ENCODE data around the gene GRIK4. TPM values are rescaled to one million over a fixed set of nuclear protein-coding genes. Genes with fewer than 3 reads are reported as not detected.

The GRIK4 gene
- total and polyA plus RNA-seq, 2 donors (not counting 3 experiments of a cell fraction or from before 2014, with no cell fraction given): 0.81 to 1.6 TPM

DNA sequence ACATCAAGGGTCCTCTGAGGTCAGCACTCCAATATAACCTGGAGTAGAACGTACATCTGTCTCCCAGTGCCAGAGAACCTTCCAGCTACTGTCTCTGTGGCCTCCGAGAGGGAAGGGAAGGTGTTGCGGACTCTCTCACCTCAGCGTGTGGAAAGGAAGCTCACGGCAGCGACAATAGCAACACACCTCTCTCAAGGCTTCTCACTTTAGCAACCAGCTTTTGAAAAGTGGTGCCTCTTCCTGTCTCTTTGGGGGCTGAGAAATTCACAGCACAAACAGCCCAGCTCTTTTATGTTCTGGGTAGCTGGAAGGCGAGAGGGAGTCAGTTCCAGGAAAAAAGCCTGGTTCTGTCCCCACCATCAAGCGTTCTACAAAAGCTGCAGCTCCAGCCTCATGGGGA lies 355.5 kb downstream of the GRIK4 start:
- Histone ChIP-seq H3K9ac (replicated peaks; ENCODE audit: extremely low read depth, insufficient read depth, low read length) (no peak overlapping the region), H3K4me3 (replicated peaks in 1 of 3; ENCODE audit: insufficient read depth in 1 of 3, low read depth in 1 of 3, low read length in 3 of 3) (no peak overlapping the region), H3K9me1 (replicated peaks; ENCODE audit: control insufficient read depth, extremely low read depth, insufficient read depth, low read length) (no peaks in the 10 kb centered on the region), H2AFZ (ENCODE audit: low read depth, low read length) (no peak overlapping the region), H4K20me1 (replicated peaks; ENCODE audit: control insufficient read depth, extremely low read depth, insufficient read depth, low read length) (no peaks in the 10 kb centered on the region), H3K36me3 (ENCODE audit: control insufficient read depth in 2 of 2, extremely low read depth in 1 of 2, insufficient read depth in 2 of 2, low read length in 2 of 2) (no peaks in the 10 kb centered on the region), H3K4me1 (ENCODE audit: control insufficient read depth, extremely low read depth, insufficient read depth, low read length) (no peaks in the 10 kb centered on the region), H3K27ac (ENCODE audit: insufficient read depth, low read depth, low read length) (no peak overlapping the region), H3K9me3 (replicated peaks; ENCODE audit: control insufficient read depth, insufficient read depth, low read length) (no peaks in the 10 kb centered on the region), H3K27me3 (ENCODE audit: control insufficient read depth in 2 of 2, insufficient read depth in 2 of 2, low read length in 2 of 2) (no peaks in the 10 kb centered on the region), H3K79me2 (ENCODE audit: control insufficient read depth, insufficient read depth, low read length) (no peaks in the 10 kb centered on the region), H3K4me2 (ENCODE audit: insufficient read depth, low read length) (no peak overlapping the region)
- intact Hi-C loops (cut with micrococcal nuclease) (no loop called here), dilution Hi-C loops (cut with MboI; ENCODE audit: extremely low pct_ligation_motif_present, low sequenced_read_pairs) (no loop called here)
- CTCF ChIA-PET: interaction anchor here (0.9 kb wide), 1 partner anchor 60 kb away, joined by 3 read pairs; no protein-coding TSS in a partner anchor
- POLR2A ChIA-PET: no interaction called here
- DNase-seq (ENCODE audit: low read depth, low spot score): no peak
- TF ChIP-seq POLR2A (IDR thresholded peaks at IDR 0.05; ENCODE audit: low read depth, low read length): no peak
- TF ChIP-seq POLR2AphosphoS5 (IDR thresholded peaks at IDR 0.05; ENCODE audit: insufficient read depth, low read depth, low read length): no peak
- no peak for FAIRE-seq
- no TSS peak for BruUV-seq (replicated peaks)

GRCh38 chr11:120867531-120867930 lies 356.0 kb downstream of the GRIK4 start:
- Histone ChIP-seq H3K79me2 (ENCODE audit: control insufficient read depth, insufficient read depth, low read length) (no peaks in the 10 kb centered on the region), H3K4me1 (ENCODE audit: control insufficient read depth, extremely low read depth, insufficient read depth, low read length) (no peaks in the 10 kb centered on the region), H3K9me1 (replicated peaks; ENCODE audit: control insufficient read depth, extremely low read depth, insufficient read depth, low read length) (no peaks in the 10 kb centered on the region), H3K27me3 (ENCODE audit: control insufficient read depth in 2 of 2, insufficient read depth in 2 of 2, low read length in 2 of 2) (no peaks in the 10 kb centered on the region), H3K4me2 (ENCODE audit: insufficient read depth, low read length) (no peak overlapping the region), H3K27ac (ENCODE audit: insufficient read depth, low read depth, low read length) (no peak overlapping the region), H3K36me3 (ENCODE audit: control insufficient read depth in 2 of 2, extremely low read depth in 1 of 2, insufficient read depth in 2 of 2, low read length in 2 of 2) (no peaks in the 10 kb centered on the region), H4K20me1 (replicated peaks; ENCODE audit: control insufficient read depth, extremely low read depth, insufficient read depth, low read length) (no peaks in the 10 kb centered on the region), H3K9ac (replicated peaks; ENCODE audit: extremely low read depth, insufficient read depth, low read length) (no peak overlapping the region), H2AFZ (ENCODE audit: low read depth, low read length) (no peak overlapping the region), H3K4me3 (replicated peaks in 1 of 3; ENCODE audit: insufficient read depth in 1 of 3, low read depth in 1 of 3, low read length in 3 of 3) (no peak overlapping the region), H3K9me3 (replicated peaks; ENCODE audit: control insufficient read depth, insufficient read depth, low read length) (no peaks in the 10 kb centered on the region)
- intact Hi-C loops (cut with micrococcal nuclease) (no loop called here), dilution Hi-C loops (cut with MboI; ENCODE audit: extremely low pct_ligation_motif_present, low sequenced_read_pairs) (no loop called here)
- CTCF ChIA-PET: interaction anchor here (0.9 kb wide), 1 partner anchor 60 kb away, joined by 3 read pairs; no protein-coding TSS in a partner anchor
- BruUV-seq (replicated peaks): no TSS peak
- POLR2A ChIA-PET: no interaction called here
- FAIRE-seq (no peak), DNase-seq (ENCODE audit: low read depth, low spot score) (no peak)
- TF ChIP-seq POLR2A (IDR thresholded peaks at IDR 0.05; ENCODE audit: low read depth, low read length) (no peak), FOS (IDR thresholded peaks at IDR 0.05; ENCODE audit: borderline replicate concordance, insufficient read depth, low read length) (no peak), EZH2 (IDR thresholded peaks at IDR 0.05; ENCODE audit: borderline replicate concordance, low read depth, low read length, severe bottlenecking) (no peak), GATA2 (IDR thresholded peaks at IDR 0.05; ENCODE audit: insufficient read depth, insufficient read length, low read depth, low read length) (no peak), CTCF (IDR thresholded peaks at IDR 0.05; ENCODE audit: extremely low read depth in 1 of 2, insufficient read depth in 1 of 2, low read depth in 1 of 2, low read length in 2 of 2) (no peak), POLR2AphosphoS5 (IDR thresholded peaks at IDR 0.05; ENCODE audit: insufficient read depth, low read depth, low read length) (no peak), MYC (IDR thresholded peaks at IDR 0.05; ENCODE audit: low read depth, low read length) (no peak), JUN (IDR thresholded peaks at IDR 0.05; ENCODE audit: borderline replicate concordance, insufficient read depth, insufficient read length, low read depth) (no peak)
- TF ChIP-seq, protein P1, sequence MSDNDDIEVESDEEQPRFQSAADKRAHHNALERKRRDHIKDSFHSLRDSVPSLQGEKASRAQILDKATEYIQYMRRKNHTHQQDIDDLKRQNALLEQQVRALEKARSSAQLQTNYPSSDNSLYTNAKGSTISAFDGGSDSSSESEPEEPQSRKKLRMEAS (IDR thresholded peaks at IDR 0.05; ENCODE audit: insufficient read depth, insufficient read length): no peak
